Stimulated activated naive CD8-positive, alpha-beta T cell treated with anti-CD3 and anti-CD28 coated beads, Interleukin-15, Interleukin-2, amounts not matched to agents 100 ng/mL and 50 ng/mL, for 24 hours (primary cell): ENCODE data around the gene UBD.

Experiments used
- H3K27ac Mint-ChIP-seq: one replicate; pipeline ENCODE4 v1.8.0; 2021; ENCODE audit warnings: mild to moderate bottlenecking, mixed read lengths
- H3K27me3 Mint-ChIP-seq: one replicate; pipeline ENCODE4 v1.8.0; 2021; ENCODE audit warnings: mixed read lengths
- H3K36me3 Mint-ChIP-seq: one replicate; pipeline ENCODE4 v1.8.0; 2021; ENCODE audit warnings: low read depth, mixed read lengths
- H3K4me1 Mint-ChIP-seq: one replicate; pipeline ENCODE4 v1.8.0; 2021; ENCODE audit warnings: low read depth, mixed read lengths
- H3K4me3 Mint-ChIP-seq: one replicate; pipeline ENCODE4 v1.8.0; 2021; ENCODE audit warnings: mild to moderate bottlenecking, mixed read lengths
- H3K9me3 Mint-ChIP-seq: one replicate; pipeline ENCODE4 v1.8.0; 2021; ENCODE audit warnings: mixed read lengths

The UBD gene

DNA sequence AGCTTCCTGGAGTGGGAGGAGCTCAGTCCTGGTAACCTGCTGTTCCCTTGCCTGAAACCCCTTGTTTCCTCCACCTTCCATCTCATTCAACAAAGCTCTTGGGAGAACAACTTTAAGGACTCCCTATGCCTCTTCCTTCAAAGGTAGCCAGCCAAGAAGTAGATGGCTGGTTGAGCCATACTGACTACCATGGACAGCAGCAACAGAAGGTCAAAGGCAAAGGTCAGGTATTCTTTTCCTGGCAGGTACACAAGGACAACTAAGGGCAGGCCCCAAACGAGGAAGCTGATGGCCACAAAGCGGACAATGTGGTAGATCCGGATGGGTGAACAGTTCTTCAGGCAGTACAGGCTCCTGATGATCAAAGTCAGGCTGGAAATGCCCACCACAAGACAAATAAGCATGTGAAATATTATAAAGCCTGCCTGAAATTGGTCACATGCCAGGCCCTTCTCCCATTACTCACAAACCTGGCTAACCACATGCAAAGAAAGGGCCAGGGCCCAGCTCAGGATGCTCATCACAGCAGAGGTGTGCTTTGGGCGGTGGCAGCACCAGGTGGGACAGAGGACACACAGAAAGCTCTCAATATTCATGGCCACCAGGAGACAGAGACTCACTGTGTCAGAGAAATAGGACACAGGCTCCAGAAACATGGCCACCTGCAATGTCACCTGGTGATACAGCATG, 21.7 kb downstream of the UBD start:
- Mint-ChIP-seq H3K4me3 (no peak overlapping the region), H3K27me3 (peaks cover 13% of the 10 kb centered on the region), H3K36me3 (no peaks in the 10 kb centered on the region), H3K27ac (no peak overlapping the region), H3K9me3 (no peaks in the 10 kb centered on the region), H3K4me1 (no peaks in the 10 kb centered on the region)

DNA sequence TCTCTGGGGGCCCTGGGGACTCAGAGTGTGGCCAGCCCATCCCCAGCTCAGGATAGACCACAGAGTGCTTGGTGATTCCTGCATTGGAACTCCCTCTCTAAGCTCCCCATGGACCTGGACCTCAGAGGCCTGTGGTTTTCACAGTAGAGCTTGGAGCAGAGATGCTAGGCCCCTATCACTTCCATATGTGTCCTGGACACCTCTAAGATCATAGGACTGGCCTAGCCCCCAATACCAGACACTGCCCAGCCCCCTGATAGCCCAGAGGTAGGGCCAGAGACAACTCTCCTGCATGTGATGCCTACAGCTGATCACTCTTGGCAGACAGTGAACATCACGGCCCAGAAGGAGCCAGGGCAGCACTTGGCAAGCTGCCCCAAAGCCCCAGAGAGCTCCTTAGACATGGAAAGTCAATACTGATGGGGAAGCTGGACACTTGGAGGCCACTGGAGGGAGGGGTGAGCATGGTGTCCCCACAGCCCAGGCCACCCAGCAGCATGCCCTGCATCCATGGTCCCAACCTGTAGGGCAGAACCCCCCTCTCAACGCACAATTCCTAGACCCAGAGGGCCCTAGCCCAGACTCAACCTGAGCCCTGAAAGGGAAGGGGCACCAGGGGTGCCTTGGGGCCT, 27.1 kb downstream of the UBD start:
- Mint-ChIP-seq H3K27ac (no peak overlapping the region), H3K36me3 (no peaks in the 10 kb centered on the region), H3K4me1 (no peaks in the 10 kb centered on the region), H3K9me3 (no peaks in the 10 kb centered on the region), H3K4me3 (no peak overlapping the region), H3K27me3 (no peaks in the 10 kb centered on the region)

DNA sequence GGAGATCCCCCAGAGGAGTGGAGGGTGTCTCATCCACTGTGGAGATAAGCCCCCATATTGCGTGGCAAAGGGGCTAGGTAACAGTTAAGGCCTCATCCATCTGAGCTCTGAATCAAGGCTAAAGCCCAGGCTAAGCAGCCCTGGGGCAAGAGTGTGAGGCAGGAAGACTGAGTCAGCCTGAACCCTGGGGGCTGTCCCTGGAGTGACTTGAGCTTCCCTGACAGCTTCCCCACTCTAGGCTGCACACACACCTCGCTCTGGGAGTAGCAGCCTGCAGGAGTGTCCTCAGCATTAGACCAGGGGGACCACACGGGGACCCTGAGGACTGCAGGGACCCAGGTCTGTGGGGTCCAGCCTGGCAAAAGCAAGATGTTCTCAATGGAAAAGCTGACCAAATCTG, 27.9 kb downstream of the UBD start:
- no peaks in the 10 kb centered on the region for H3K9me3 Mint-ChIP-seq
- H3K4me3 Mint-ChIP-seq = no peak overlapping the region
- H3K36me3 Mint-ChIP-seq = no peaks in the 10 kb centered on the region
- peaks cover 3% of the 10 kb centered on the region for H3K27me3 Mint-ChIP-seq
- no peaks in the 10 kb centered on the region for H3K4me1 Mint-ChIP-seq
- H3K27ac Mint-ChIP-seq = no peak overlapping the region

DNA sequence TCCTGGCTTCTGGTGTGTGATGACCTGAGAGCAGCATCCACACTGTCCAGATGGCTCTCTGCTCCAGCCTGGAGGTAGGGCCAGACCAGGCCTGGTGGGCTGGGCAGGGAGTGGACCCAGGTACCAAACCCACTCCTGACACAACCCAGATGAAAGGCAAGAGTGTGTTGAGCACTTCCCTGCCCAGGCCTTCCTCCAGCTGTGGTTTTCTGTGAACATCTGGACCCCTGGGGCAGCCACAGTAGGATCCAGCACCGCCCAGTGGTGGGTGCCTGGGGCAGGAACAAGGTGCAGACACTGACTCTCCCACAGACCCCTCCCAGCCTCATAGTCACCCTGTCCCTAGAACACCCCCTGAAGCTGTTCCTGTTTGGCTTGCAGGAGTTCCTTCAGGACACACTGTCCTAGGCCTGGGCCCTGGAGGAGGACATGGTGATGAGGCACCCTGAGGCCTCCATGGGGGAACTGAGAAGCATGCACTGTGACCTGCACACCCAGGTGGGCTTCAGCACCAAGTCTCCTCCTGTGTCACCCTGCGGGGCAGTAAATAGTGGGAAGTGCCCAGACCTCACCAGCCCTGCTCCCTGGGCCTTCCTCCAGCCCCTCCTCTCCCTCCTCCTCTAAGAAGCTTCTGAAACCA, 28.7 kb downstream of the UBD start:
- Mint-ChIP-seq H3K4me3 (no peak overlapping the region), H3K27me3 (peaks cover 6% of the 10 kb centered on the region), H3K4me1 (no peaks in the 10 kb centered on the region), H3K27ac (no peak overlapping the region), H3K9me3 (no peaks in the 10 kb centered on the region), H3K36me3 (no peaks in the 10 kb centered on the region)

DNA sequence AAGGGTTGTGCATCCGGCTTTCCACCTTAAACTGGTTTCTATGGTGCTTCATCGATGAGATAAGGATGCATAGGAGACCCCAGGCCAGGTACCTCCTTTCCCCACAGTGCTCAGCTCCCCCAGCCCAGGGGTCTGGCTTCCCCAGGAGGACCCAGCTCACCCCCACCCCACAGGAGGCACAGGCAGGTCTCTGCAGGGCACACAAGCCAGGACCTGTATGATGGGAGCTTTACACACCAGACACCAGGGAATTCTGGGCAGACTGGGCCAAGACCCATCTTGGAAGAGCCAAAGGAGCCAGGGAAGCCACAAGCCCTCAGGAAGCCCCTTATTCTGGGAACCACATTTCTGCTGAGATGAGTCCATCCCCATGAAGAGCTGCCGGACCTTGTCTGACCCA, 29.6 kb downstream of the UBD start:
- Mint-ChIP-seq H3K27me3 (peaks cover 15% of the 10 kb centered on the region), H3K4me1 (no peaks in the 10 kb centered on the region), H3K36me3 (no peaks in the 10 kb centered on the region), H3K27ac (no peak overlapping the region), H3K4me3 (no peak overlapping the region), H3K9me3 (no peaks in the 10 kb centered on the region)

DNA sequence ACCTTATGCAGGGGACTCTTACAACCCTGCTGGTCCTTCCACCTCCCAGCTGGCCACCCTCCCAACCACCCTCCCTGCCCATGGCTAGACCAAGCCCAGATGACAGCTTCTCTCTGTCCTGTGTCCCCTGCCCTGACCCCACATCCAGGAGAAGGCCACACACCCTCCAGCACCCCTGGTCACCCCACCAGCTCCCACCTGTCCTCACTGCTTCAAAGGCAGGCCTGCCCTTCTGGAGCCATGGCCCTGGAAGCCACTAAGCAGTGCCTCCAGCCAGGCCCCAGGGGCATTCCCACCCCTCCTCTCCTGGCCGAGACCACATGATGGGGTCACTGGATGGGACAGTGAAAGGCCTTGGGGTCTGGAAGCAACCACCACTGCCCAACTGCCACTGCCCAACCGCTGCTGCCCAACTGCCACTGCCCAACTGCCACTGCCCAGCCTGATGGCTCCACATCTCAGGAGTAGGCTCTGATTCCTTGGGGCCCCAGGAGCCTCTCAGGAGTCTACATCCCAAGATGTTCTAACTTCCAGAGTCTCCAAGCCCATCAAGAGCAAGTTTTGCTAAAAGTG, 30.5 kb downstream of the UBD start:
- Mint-ChIP-seq H3K4me1 (no peaks in the 10 kb centered on the region), H3K9me3 (no peaks in the 10 kb centered on the region), H3K27me3 (peaks cover 22% of the 10 kb centered on the region), H3K36me3 (no peaks in the 10 kb centered on the region), H3K27ac (no peak overlapping the region), H3K4me3 (no peak overlapping the region)

DNA sequence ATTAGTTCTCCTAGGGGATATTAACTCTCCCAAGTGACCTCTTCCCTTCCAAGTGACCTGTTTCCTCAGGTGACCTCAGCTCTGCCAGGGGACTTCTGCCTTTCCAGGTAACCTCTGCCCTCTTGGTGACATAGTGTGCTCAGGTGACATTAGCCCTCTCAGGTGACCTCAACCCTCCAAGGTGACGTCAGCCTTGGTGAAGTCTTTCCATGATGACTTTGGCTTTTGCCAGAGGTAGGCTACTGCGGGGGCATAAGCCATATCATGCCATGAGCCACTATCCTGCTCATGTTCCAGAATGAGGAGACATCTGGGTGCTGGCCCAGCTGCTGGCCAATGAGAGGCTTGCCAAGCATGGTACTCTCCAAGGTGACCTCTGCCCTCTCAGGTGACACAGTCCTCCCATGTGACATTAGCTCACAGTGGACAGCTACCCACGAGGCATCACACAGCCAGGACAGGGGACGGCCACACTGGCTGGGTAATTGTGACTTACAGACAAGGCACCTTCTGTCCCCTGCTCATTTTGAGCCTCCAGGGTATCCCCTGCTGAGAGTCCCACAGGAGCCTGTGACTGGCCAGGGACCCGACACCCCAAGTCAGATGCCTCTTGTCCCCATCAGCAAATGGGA, 31.1 kb downstream of the UBD start:
- Mint-ChIP-seq H3K4me1 (no peaks in the 10 kb centered on the region), H3K27ac (no peak overlapping the region), H3K9me3 (no peaks in the 10 kb centered on the region), H3K27me3 (peaks cover 22% of the 10 kb centered on the region), H3K36me3 (no peaks in the 10 kb centered on the region), H3K4me3 (no peak overlapping the region)

DNA sequence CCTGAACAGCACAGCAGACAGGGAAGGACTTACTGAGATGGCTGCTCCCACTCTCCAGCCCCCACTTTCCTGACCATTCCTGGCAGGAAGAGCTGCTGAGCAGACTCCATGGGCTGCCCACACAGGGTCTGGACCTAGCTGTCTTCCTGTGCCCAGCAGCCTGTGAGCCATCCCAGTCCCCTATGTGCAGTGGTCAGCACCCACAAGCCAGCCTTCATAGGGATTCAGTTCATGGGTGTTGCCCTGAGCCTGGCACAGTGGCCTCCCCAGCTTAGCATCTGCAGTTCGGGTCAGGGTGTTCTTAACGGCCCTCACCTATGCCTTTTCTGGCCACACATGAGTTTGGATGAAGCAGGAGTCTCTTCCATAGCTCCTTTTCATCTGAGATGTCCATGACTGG, 32.0 kb downstream of the UBD start:
- no peaks in the 10 kb centered on the region for H3K36me3 Mint-ChIP-seq
- peaks cover 27% of the 10 kb centered on the region for H3K27me3 Mint-ChIP-seq
- no peak overlapping the region for H3K27ac Mint-ChIP-seq
- H3K4me3 Mint-ChIP-seq = no peak overlapping the region
- H3K4me1 Mint-ChIP-seq = no peaks in the 10 kb centered on the region
- H3K9me3 Mint-ChIP-seq = peaks cover 4% of the 10 kb centered on the region

DNA sequence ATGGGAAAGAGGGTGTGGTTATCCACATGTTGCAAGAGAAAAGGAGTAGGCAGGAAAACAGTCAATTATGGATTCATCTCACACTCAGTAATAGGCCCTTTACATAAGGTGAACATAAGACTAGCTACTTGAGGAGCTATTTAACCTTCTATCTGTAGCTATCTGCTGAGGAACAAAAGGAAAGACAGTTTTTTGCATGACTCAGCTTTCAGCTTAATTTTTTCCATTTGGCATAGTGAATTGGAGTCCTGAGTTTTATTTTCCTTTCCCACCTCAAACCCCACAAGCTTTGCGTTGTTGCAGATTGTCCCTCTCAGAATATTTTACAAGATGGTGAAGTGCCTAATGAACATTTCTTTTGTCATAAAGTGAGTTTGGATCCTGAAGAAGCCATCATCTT, 32.4 kb downstream of the UBD start:
- Mint-ChIP-seq H3K27me3 (peaks cover 30% of the 10 kb centered on the region), H3K9me3 (peaks cover 4% of the 10 kb centered on the region), H3K4me1 (no peaks in the 10 kb centered on the region), H3K27ac (no peak overlapping the region), H3K4me3 (no peak overlapping the region), H3K36me3 (no peaks in the 10 kb centered on the region)

DNA sequence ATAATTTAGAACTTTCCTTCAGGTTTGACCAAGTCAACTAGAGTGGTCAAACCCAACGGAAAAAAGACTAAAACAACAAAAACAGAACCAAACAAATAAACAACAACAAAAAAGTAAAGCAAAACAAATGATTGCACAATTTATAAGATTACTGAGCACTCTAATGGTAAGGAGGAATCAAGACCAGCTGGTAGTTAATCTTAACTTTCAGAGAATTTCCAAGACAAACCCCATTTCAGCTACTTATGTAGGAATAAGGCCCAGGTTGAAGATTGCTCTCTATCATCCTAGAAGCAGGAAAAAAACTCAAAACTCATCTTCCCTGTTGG, 34.3 kb downstream of the UBD start:
- H3K27ac Mint-ChIP-seq = no peak overlapping the region
- no peak overlapping the region for H3K4me3 Mint-ChIP-seq
- H3K27me3 Mint-ChIP-seq = peaks cover 33% of the 10 kb centered on the region

DNA sequence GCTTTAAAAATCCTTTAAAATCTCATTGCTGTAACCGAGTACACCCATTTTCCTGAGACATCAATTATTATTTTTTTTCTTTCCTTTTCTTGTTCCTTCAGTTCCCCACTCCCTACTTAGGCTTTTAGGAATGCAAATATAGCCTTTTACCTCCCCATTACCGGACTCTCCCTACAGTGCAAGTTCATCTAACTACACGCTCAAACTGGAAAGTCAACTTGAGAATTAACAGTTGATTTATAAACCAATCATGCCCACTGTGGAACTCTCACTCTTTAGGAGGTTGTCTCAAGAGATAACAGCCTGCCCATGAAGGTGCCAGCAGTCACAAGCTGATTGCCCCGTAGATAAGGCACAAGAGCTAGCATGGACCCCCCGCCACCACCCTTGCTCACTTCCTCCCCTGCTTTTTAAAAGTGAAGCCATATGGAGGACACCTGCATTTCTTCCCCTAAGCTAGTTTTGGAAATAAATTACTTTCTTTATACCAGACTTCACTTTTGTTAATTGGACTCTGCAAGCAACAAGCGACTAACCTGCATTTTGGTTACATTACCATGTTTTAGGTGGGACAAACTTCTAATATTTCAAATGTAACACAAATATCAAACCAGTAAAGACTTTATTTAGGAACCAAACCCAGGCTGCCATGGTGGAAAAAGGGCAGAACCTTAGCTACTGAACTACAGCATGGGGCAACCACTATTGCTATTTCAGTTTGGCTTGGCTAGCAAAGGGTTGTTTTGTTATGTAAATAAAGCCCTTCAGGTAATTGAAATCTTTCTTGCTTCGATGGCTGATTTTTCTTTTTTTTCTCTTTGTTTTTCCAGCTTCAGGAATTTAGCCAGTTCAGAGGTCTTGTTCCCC, 34.9 kb downstream of the UBD start:
- Mint-ChIP-seq H3K36me3 (no peaks in the 10 kb centered on the region), H3K9me3 (peaks cover 4% of the 10 kb centered on the region), H3K27ac (no peak overlapping the region), H3K4me1 (no peaks in the 10 kb centered on the region), H3K4me3 (no peak overlapping the region), H3K27me3 (peaks cover 33% of the 10 kb centered on the region)

More for the DNA sequence above, 34.3 kb downstream of the UBD start:
- Mint-ChIP-seq H3K36me3 (no peaks in the 10 kb centered on the region), H3K9me3 (peaks cover 4% of the 10 kb centered on the region), H3K4me1 (no peaks in the 10 kb centered on the region)

DNA sequence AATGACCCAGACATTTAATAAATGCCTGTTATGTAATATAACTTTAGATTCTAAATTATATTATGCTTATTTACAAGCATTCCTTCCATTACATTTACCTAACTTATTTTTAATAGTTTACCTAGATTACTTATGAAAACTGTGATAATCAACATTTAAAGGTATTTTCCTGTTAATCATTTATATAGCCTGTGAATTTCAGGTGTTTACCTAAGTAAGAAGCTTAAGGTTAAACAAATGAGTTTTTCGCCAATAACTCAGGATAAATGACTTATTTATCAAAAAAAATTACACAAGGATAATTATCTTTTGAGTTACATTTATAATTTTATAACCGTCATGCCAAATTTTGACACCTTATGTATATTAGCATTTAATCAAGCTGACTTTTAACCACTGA, 35.5 kb downstream of the UBD start:
- Mint-ChIP-seq H3K27ac (no peak overlapping the region), H3K4me1 (no peaks in the 10 kb centered on the region), H3K27me3 (peaks cover 33% of the 10 kb centered on the region), H3K36me3 (no peaks in the 10 kb centered on the region), H3K4me3 (no peak overlapping the region), H3K9me3 (peaks cover 4% of the 10 kb centered on the region)

DNA sequence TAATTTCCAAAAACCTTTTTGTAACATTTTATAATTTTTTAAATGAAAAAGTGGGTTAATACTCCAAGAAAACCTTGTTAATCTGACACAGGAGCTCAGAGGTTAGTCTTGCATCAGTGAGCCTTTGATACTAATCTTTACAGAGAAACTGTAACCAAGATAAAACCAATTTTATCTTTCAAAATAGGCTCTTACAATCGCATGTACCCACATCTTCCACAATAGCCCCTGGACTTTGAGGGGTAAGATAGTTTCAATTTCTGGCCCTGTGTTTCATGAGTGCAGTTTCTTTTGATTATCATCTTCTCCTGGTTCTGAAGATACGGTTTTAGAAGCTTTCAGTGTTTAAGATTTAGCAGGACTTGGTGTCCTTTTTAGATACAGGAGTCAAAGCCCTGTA, 37.3 kb downstream of the UBD start:
- Mint-ChIP-seq H3K36me3 (no peaks in the 10 kb centered on the region), H3K9me3 (peaks cover 4% of the 10 kb centered on the region), H3K4me1 (no peaks in the 10 kb centered on the region), H3K27ac (no peak overlapping the region), H3K27me3 (peaks cover 33% of the 10 kb centered on the region), H3K4me3 (no peak overlapping the region)

DNA sequence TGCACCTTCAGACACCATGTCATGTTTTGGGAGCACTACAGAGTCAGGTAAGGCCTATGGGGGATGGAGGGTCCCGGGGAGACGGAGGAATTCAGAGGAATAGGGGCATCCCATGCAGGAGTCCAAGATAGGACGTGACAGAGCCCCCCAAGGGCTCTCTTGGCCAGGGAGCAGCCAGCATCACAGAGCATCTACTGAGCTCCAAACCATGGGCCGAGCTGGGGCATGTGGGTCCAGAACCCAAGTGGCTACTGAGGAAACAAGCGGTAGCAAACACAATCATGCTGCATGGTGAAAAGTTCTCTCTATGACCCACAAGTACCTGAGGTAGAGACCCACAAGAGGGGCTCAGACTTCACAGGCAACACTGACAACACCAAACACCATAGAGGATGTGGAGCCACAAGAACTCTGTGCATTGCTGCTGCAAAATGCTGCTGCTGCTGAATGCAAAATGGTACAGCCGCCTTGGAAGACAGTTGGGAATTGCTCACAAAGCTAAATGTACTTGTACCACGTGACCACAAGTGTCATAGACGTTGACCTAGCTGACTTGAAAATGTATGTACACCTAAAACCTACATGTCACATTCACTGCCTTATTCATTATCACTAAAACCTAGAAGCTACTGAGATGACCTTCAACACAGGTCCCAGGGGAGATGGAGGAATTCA, 38.4 kb downstream of the UBD start:
- Mint-ChIP-seq H3K27ac (no peak overlapping the region), H3K4me3 (no peak overlapping the region), H3K36me3 (no peaks in the 10 kb centered on the region), H3K27me3 (peaks cover 33% of the 10 kb centered on the region), H3K9me3 (peaks cover 4% of the 10 kb centered on the region), H3K4me1 (peaks cover 4% of the 10 kb centered on the region)
